VCaP (cell line): ENCODE measurements around the gene PTPN6.

Experiments
- H3K27ac ChIP-seq: fragments of 450-650 bp; 2 replicates; pipeline ENCODE4 v1.5.1; 2017
- TF ChIP-seq, protein P1 (sequence below): fragments of 450-650 bp; conservative IDR thresholded peaks from 2 replicates; pipeline ENCODE4 v1.5.1; 2017; ENCODE audit warnings: mild to moderate bottlenecking, moderate library complexity

Gene PTPN6

DNA sequence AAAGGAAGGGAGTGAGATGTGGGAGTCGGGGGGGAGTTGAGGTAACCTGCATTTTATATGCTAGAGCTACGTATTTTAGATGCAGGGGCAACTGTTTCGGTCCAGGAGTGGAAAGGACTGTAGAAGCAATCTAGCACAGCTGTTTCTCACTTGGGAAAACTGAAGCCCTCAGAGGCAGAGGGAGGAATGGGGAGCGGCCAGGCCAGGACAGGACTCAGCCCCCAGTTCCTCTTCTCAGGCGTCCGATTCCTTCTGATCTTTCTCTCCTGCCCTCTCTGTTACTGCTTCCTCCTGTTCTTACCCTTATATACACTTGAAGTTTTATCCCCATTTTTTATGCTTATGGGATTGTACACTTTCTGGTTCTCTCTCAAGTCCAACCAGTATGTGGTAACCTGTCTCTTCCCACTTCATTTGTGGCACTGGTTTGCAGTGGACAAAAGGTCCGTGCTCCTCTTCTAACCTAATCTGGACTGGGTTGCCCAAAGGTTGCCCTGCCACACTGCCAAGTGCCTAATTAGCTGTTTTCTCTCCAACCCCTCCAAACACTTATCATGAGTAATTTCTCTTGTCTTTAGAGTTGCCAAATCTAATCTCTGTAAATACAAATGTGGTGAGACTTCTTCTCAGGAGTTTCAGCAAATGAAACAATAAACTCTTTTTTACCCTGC is 50.9 kb downstream of the PTPN6 start:
- H3K27ac ChIP-seq = 0 out of 2 replicates have a peak overlapping the region, but pooled peaks have one; percentile 7
- TF ChIP-seq, protein P1, sequence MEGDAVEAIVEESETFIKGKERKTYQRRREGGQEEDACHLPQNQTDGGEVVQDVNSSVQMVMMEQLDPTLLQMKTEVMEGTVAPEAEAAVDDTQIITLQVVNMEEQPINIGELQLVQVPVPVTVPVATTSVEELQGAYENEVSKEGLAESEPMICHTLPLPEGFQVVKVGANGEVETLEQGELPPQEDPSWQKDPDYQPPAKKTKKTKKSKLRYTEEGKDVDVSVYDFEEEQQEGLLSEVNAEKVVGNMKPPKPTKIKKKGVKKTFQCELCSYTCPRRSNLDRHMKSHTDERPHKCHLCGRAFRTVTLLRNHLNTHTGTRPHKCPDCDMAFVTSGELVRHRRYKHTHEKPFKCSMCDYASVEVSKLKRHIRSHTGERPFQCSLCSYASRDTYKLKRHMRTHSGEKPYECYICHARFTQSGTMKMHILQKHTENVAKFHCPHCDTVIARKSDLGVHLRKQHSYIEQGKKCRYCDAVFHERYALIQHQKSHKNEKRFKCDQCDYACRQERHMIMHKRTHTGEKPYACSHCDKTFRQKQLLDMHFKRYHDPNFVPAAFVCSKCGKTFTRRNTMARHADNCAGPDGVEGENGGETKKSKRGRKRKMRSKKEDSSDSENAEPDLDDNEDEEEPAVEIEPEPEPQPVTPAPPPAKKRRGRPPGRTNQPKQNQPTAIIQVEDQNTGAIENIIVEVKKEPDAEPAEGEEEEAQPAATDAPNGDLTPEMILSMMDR = no peak

DNA sequence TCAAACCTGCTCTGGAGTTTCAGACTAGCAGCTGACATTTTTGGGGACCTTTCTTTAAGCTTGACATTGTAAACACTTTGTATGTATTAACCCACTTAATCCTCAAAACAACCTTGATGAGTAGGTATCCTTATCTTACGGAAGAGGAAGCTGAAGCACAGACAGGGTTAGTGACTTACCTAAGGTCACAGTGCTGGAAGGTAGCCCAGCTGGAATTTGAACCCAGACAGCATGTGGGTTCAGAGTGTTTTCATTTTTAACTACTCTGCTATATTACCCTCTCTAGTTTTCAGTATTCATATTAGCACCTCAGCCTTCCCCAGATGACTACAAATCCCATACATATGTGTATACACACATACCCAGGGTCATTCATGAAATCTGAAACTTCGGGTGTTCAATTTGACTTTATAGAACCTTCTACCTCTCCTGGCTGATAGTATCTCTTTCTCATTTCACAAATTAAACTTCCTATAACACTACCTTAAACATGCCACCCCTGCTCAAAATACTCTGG is 53.2 kb downstream of the PTPN6 start:
- TF ChIP-seq, protein P1 = no peak
- no peak overlapping the region for H3K27ac ChIP-seq

DNA sequence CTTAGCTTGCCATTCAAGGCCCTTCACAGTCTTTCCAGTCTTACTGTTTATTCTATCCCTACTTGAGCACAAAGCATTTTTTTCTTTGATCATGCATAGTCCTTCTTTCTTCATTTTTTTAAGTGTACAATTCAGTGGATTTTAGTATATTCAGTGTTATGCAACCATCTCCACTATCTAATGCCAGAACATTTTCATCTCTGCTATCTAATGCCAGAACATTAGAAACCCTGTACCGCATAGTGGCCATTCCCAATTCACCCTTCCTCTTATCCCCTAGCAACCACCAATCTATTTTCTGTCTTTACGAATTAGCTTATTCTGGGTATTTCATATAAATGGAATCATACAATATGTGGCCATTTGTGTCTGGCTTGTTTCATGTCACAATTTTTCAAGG is 53.7 kb downstream of the PTPN6 start:
- H3K27ac ChIP-seq = no peak overlapping the region
- TF ChIP-seq, protein P1 = no peak

DNA sequence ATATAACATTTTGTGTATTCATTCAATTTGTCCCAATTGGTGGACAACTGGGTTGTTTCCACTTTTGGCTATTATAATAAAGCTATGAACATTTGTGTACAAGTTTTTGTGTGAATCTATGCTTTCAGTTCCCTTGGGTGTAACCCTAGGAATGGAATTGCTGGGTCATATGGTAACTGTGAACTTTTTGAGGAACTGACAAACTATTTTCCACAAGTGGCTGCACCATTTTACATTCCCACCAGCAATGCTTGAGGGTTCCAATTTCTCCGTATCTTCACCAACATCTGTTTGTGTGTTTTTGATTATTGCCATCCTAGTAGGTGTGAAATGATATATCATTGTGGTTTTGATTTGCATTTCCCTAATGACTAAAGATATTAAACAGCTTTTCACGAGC is 54.2 kb downstream of the PTPN6 start:
- TF ChIP-seq, protein P1 = no peak
- no peak overlapping the region for H3K27ac ChIP-seq

DNA sequence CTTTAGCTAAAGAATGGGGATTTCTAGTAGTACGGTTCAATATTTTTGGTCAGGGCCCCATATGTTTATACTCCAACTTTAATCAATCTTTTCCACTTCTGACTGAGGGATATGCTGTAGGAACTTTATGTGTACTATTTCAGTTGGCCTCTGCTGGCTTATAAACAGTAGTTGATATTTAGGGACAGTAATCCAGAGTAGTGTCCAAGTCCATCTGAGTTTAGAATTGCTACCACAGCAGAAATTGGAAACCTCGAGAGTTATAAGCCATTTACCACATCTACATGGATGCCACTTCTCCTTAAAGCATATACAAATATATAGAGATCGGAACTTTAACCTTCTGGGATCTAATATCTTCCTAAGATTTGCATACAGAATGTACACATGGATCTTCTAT is 55.5 kb downstream of the PTPN6 start:
- no peak overlapping the region for H3K27ac ChIP-seq
- TF ChIP-seq, protein P1 = no peak

DNA sequence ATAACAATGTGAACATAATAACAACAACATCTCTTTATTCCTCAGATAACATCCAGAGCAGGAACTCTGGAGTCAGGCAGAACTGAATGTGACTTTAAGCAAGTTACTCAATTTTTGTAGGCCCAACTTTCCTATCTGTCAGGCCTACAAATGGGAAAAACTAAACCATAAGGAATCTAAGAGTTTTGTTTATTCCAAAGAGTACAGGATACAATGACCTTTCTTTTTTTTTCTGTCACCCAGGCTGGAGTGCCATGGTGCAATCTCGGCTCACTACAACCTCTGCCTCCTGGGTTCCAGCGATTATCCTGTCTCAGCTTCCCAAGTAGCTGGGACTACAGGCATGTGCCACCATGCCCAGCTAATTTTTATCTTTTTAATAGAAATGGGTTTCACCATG is 57.7 kb downstream of the PTPN6 start:
- H3K27ac ChIP-seq = no peak overlapping the region
- TF ChIP-seq, protein P1 = no peak

DNA sequence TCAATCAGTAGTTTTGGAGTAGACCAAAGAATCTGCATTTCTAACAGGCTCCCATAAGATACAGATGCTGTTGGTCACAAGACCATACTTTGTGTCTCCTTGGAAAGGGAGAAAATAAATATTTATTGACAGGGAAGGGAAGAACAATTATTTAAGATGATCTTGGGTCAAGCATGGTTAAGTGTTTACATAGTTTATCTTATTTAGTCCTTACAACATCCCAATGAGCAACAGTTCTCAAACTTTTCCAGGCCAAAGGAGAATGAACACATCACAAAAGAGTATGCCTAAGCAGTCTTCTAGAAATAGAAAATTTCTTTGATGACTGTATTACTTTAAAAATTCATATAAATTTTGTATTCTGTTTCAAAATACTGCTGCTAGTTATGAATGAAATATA is 58.4 kb downstream of the PTPN6 start:
- no peak overlapping the region for H3K27ac ChIP-seq
- TF ChIP-seq, protein P1 = no peak
